A673 (cell line): ENCODE results near the gene RNGTT. TPM values are rescaled to one million over a fixed set of nuclear protein-coding genes. Genes with fewer than 3 reads are reported as not detected.

Experiments
- BruUV-seq: library from RNA; stranded (reverse); fragments of 400-500 nt; replicated peaks from 2 replicates; lab custom pipeline; 2021; lab: Mats Ljungman, UMichigan
- CTCF ChIA-PET: fragments of 300-600 bp; sonication (Branson Sonifier 250); formaldehyde crosslinking; loops from one replicate; lab custom pipeline; 2022; ENCODE audit warnings: antibody characterized with exemption; lab: Charles Lee
- POLR2A ChIA-PET: fragments of 300-600 bp; sonication (Branson Sonifier 250); formaldehyde crosslinking; loops from one replicate; lab custom pipeline; 2022; ENCODE audit warnings: antibody characterized with exemption; ENCODE audit not compliant: low non-redundant PET; lab: Charles Lee
- DNase-seq: peaks from one replicate; pipeline ENCODE4 v3.0.0-alpha.2; 2015; ENCODE audit warnings: low spot score
- H3K27ac ChIP-seq: fragments of 200-600 bp; sonication (generic); 2 replicates; pipeline ENCODE4 v1.5.1; 2016; ENCODE audit warnings: mixed run types, low read depth, mild to moderate bottlenecking, mixed read lengths, antibody characterized with exemption, low read length; ENCODE audit not compliant: poor library complexity, severe bottlenecking
- H3K27me3 ChIP-seq: fragments of 200-600 bp; sonication (generic); replicated peaks from 2 replicates; pipeline ENCODE4 v1.6.1; 2017; ENCODE audit warnings: mixed run types, low read depth, mild to moderate bottlenecking, mixed read lengths, antibody characterized with exemption, low read length; ENCODE audit not compliant: insufficient read depth, poor library complexity
- H3K36me3 ChIP-seq: fragments of 200-600 bp; sonication (generic); 2 replicates; pipeline ENCODE4 v1.6.1; 2016; ENCODE audit warnings: mixed run types, mild to moderate bottlenecking, mixed read lengths, antibody characterized with exemption, low read length; ENCODE audit not compliant: insufficient read depth, poor library complexity, severe bottlenecking
- H3K4me1 ChIP-seq: fragments of 200-600 bp; sonication (generic); 2 replicates; pipeline ENCODE4 v1.6.1; 2017; ENCODE audit warnings: mixed run types, mild to moderate bottlenecking, mixed read lengths, antibody characterized with exemption, low read length; ENCODE audit not compliant: insufficient read depth, poor library complexity, severe bottlenecking
- H3K4me3 ChIP-seq: fragments of 200-600 bp; sonication (generic); 2 replicates; pipeline ENCODE4 v1.5.1; 2016; ENCODE audit warnings: low read depth, mixed run types, mild to moderate bottlenecking, mixed read lengths, low read length; ENCODE audit not compliant: poor library complexity, severe bottlenecking
- H3K9me3 ChIP-seq: fragments of 200-600 bp; sonication (generic); 2 replicates; pipeline ENCODE4 v1.6.1; 2016; ENCODE audit warnings: mixed run types, low read depth, mild to moderate bottlenecking, mixed read lengths, antibody characterized with exemption, low read length; ENCODE audit not compliant: poor library complexity, severe bottlenecking
- EZH2 ChIP-seq: fragments of 200-600 bp; sonication (generic); IDR thresholded peaks from 2 replicates; pipeline ENCODE4 v1.6.1; 2017; ENCODE audit warnings: borderline replicate concordance, low read depth, mild to moderate bottlenecking, mixed read lengths, antibody characterized with exemption, low read length; ENCODE audit not compliant: poor library complexity, severe bottlenecking
- intact Hi-C: fragments of 100-400 bp; cut with micrococcal nuclease; formaldehyde crosslinking; loops from one replicate; pipeline ENCODE4 v1.10.0; 2022; ENCODE audit not compliant: unreplicated experiment
- total RNA-seq: library from RNA; stranded (reverse); gene quantifications from 2 replicates; pipeline ENCODE4 v1.2.3, GENCODE V29; 2021
- TF ChIP-seq, protein P1 (sequence below): fragments of 300-800, 200-600 bp; sonication (generic); conservative IDR thresholded peaks from 2 replicates; pipeline ENCODE4 v1.5.1; 2017; ENCODE audit warnings: low read depth, mild to moderate bottlenecking, antibody characterized with exemption, low read length, moderate library complexity, mixed read lengths

Gene RNGTT
- total RNA-seq, 1 experiment from 2014 or later = 31.8 TPM

DNA sequence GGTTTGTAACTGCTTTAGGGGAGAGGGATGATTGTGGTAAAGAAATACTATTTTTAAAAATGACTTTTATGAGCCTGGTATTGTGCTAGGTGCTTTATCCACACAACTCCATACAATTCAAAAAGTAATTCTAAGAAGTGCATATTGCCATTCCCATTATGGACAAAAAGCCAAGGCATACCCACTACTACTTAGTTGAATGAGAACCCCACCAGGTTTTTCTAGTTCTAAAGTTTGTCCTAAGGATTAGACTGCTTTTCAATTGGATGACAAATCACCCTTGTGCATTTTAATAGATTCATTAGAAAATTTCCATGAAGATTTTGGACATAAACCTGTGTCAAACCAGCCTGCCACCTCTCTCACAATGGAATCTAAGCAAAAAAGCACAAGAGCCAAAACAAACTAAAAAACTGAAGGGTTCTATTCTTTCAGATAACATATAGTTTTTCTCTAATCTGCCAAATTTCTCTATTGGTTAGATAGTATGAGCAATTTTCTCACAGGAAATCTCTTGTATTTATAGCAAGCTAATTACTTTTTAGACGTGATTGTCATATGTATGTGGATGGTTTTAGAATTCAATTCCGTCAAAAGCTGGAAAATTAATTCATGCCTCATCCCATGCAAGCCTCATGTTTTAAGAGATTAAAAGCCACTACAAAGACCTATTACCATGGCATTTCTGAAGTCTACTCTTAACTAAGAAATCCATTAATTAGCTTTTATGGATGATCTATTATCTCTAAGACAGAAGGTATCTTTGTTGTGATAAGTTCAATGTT, 325.5 kb downstream of the RNGTT start:
- POLR2A ChIA-PET = no interaction called here

DNA sequence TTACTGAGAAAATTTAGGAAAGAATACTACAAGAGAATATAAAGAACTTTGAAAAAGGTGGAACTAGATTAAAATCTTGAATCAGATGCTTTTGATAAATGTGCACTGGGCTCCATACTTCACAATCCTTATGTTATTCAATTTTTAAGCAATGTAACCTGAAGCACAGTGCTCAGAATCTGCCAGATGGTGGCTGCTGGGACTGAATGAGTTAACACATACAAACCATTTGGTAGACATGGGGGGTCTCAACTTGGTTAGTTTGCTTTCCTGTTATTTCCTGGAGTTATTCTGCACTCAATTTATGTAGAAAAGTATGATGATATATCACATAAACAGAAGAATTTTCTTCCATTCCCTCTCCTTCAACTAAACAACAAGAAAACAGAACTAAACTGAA, 326.5 kb downstream of the RNGTT start:
- Histone ChIP-seq H3K9me3 (no peaks in the 10 kb centered on the region), H3K4me1 (peaks cover 29% of the 10 kb centered on the region), H3K36me3 (no peaks in the 10 kb centered on the region), H3K27me3 (no peaks in the 10 kb centered on the region), H3K27ac (no peak overlapping the region), H3K4me3 (no peak overlapping the region)
- BruUV-seq = no TSS peak
- DNase-seq = peak; percentile 11
- TF ChIP-seq EZH2 = no peak
- TF ChIP-seq, protein P1, sequence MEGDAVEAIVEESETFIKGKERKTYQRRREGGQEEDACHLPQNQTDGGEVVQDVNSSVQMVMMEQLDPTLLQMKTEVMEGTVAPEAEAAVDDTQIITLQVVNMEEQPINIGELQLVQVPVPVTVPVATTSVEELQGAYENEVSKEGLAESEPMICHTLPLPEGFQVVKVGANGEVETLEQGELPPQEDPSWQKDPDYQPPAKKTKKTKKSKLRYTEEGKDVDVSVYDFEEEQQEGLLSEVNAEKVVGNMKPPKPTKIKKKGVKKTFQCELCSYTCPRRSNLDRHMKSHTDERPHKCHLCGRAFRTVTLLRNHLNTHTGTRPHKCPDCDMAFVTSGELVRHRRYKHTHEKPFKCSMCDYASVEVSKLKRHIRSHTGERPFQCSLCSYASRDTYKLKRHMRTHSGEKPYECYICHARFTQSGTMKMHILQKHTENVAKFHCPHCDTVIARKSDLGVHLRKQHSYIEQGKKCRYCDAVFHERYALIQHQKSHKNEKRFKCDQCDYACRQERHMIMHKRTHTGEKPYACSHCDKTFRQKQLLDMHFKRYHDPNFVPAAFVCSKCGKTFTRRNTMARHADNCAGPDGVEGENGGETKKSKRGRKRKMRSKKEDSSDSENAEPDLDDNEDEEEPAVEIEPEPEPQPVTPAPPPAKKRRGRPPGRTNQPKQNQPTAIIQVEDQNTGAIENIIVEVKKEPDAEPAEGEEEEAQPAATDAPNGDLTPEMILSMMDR = no peak
- intact Hi-C loops = no loop called here
- ChIA-PET POLR2A (no interaction called here), CTCF (no interaction called here)

More for the DNA sequence above, 325.5 kb downstream of the RNGTT start:
- CTCF ChIA-PET = no interaction called here
- TF ChIP-seq, protein P1 = no peak
- TF ChIP-seq EZH2 = no peak
- Histone ChIP-seq H3K4me1 (peaks cover 29% of the 10 kb centered on the region), H3K27ac (no peak overlapping the region), H3K27me3 (no peaks in the 10 kb centered on the region), H3K36me3 (no peaks in the 10 kb centered on the region), H3K4me3 (no peak overlapping the region), H3K9me3 (no peaks in the 10 kb centered on the region)
- intact Hi-C loops = no loop called here
- BruUV-seq = no TSS peak
- peak; percentile 42 for DNase-seq

DNA sequence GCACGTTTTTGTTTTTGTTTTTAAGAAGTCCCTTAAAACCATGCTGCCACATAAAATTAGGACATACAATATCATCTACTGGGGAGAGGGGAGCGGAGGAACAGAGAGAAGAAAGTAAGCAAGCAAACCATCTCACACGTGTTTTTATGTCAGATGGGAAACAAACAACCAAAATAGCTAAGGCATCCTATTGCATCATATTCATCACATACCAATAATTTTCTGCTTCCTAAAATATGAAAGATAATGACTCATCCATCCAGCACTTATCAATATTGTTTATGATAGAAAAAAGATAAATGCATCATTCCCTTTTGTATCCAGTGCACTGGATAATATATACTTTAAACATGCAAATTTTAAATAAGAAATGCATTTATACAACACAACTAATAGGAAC, 329.6 kb downstream of the RNGTT start:
- Histone ChIP-seq H3K27me3 (no peaks in the 10 kb centered on the region), H3K4me1 (peaks cover 22% of the 10 kb centered on the region), H3K36me3 (no peaks in the 10 kb centered on the region), H3K27ac (no peak overlapping the region), H3K9me3 (no peaks in the 10 kb centered on the region), H3K4me3 (no peak overlapping the region)
- ChIA-PET CTCF (no interaction called here), POLR2A (no interaction called here)
- intact Hi-C loops = no loop called here
- no peak for DNase-seq
- BruUV-seq = no TSS peak
- no peak for TF ChIP-seq EZH2
- TF ChIP-seq, protein P1 = no peak
